IPS-18a (cell line): ENCODE measurements around the gene ANXA9.

ENCODE experiments used
- H3K27ac ChIP-seq: one replicate; pipeline ENCODE4 v1.5.1; 2013; ENCODE audit warnings: low read length
- H3K27me3 ChIP-seq: one replicate; pipeline ENCODE4 v1.6.1; 2013; ENCODE audit warnings: mild to moderate bottlenecking, low read length; ENCODE audit not compliant: control insufficient read depth, insufficient read depth
- H3K36me3 ChIP-seq: one replicate; pipeline ENCODE4 v1.6.1; 2013; ENCODE audit warnings: low read depth, low read length; ENCODE audit not compliant: control insufficient read depth
- H3K4me1 ChIP-seq: one replicate; pipeline ENCODE4 v1.6.1; 2013; ENCODE audit warnings: low read depth, low read length; ENCODE audit not compliant: control insufficient read depth
- H3K4me3 ChIP-seq: one replicate; pipeline ENCODE4 v1.5.1; 2013; ENCODE audit warnings: low read length
- H3K9ac ChIP-seq: one replicate; pipeline ENCODE4 v1.6.1; 2013; ENCODE audit warnings: mild to moderate bottlenecking, low read length, moderate library complexity
- H3K9me3 ChIP-seq: one replicate; pipeline ENCODE4 v1.6.1; 2013; ENCODE audit warnings: low read depth, low read length; ENCODE audit not compliant: control insufficient read depth

ANXA9 gene, protein sequence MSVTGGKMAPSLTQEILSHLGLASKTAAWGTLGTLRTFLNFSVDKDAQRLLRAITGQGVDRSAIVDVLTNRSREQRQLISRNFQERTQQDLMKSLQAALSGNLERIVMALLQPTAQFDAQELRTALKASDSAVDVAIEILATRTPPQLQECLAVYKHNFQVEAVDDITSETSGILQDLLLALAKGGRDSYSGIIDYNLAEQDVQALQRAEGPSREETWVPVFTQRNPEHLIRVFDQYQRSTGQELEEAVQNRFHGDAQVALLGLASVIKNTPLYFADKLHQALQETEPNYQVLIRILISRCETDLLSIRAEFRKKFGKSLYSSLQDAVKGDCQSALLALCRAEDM

DNA sequence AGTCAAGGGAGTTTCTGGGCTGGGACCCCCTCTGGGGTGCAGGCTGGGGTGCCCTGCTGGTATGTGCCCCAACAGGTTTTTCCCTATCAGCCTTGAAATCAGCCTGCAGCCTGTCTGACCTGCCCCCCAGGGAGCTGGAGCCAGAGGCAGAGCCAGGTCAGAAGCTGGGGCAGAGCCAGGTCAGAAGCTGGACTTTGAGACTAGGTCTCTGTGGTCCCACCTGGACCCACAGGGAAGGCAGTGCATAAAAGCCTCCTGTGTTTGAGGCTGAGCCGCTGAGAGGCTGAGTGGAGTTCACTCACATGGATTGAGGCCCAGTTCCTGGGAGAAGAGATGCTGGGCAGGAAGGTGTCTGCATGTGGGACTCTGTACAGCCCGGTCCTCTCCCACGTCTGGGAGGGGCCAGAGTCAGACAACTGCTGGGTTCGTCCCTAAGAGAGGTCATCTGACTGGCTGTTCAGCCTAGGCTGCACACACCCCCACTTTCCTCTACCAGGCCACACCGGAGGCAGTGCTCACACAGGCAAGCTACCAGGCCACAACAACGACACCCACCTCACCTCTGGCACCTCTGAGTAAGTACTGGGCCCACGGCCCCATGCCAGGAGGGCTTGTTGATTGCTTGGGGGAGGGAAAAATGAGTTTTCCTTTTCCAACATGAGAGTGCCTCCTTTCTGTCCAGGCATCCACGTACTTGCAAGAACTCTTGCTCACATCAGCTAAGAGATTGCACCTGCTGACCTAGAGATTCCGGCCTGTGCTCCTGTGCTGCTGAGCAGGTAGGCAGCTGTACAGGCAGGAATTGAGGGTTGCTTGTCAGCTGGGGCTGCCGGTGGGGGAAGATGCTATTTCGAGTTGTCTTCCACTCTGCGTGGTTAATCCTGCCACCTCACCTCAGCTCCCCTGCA is at the start of gene ANXA9:
Gene ANXA9 (plus strand): TSS at position 488 of the 908 bp plus-strand sequence. CDS start 814 bp downstream, outside the sequence.
- H3K36me3 ChIP-seq, result no peaks in the 10 kb centered on the region
- H3K27ac ChIP-seq, result peak within 1 kb of the TSS; percentile 38
- H3K9me3 ChIP-seq, result no peaks in the 10 kb centered on the region
- peaks cover 20% of the 10 kb centered on the region for H3K4me1 ChIP-seq
- no peaks in the 10 kb centered on the region for H3K27me3 ChIP-seq
- peak within 1 kb of the TSS; percentile 18 for H3K9ac ChIP-seq
- peak within 1 kb of the TSS; percentile 20 for H3K4me3 ChIP-seq

DNA sequence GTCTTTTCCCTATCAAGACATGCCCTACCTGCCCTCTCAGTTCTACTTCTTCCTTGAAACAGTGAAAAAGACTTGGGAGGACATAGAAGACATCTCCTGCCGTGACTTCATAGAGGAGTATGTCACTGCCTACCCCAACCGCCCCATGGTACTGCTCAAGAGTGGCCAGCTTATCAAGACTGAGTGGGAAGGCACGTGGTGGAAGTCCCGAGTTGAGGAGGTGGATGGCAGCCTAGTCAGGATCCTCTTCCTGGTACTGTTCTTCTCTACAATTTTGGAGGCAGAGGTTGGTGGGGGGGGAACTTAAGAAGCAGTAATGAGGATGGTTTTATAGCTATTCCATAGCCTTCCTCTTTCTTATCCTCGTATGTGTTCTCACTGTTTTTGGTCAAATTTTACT is 37.2 kb upstream of the ANXA9 start:
- Histone ChIP-seq H3K9ac (no peak overlapping the region), H3K27ac (no peak overlapping the region), H3K27me3 (no peaks in the 10 kb centered on the region), H3K36me3 (peaks cover 88% of the 10 kb centered on the region), H3K4me3 (no peak overlapping the region), H3K4me1 (no peaks in the 10 kb centered on the region), H3K9me3 (no peaks in the 10 kb centered on the region)

DNA sequence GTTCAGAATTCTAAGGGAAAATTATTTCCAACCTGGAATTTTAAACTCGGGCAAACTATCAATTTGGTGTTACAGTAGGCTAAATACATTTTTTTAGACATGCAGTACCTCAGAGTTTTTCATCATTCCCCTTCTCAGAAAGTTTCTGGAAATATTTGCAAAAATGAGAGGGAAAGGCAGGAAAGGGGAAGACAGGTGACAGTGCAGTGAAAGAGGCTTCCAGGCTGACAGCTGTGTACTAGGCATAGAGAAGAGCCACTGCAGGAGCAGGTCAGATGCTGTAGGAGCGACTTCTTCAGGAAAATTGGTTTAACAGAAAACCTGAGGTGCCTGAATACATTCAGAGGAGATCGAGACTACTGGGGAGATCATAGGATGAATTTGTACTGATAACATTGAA is 27.4 kb upstream of the ANXA9 start:
- H3K27me3 ChIP-seq, result no peaks in the 10 kb centered on the region
- peaks cover 73% of the 10 kb centered on the region for H3K36me3 ChIP-seq
- no peaks in the 10 kb centered on the region for H3K4me1 ChIP-seq
- H3K4me3 ChIP-seq, result no peak overlapping the region
- no peak overlapping the region for H3K9ac ChIP-seq
- H3K9me3 ChIP-seq, result no peaks in the 10 kb centered on the region
- no peak overlapping the region for H3K27ac ChIP-seq

DNA sequence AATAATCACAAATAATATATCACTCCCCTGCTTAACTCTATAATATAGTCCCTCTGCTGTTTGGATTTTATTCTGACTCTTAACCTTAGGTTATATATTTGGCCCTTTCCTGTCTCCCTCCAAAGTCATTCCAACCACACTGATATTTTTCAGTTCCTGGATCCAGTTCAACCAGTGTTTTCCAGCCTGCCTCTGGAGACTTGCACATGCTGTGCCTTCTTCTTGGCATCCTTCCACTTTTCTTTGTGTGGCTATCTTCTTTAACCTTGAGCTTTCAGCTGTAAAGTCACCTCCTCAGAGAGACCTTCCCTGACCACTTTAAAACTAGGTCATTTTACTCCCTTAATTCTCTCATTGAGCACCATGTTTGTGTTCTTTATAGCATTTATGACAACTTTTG is 26.8 kb upstream of the ANXA9 start:
- Histone ChIP-seq H3K4me3 (no peak overlapping the region), H3K9ac (no peak overlapping the region), H3K4me1 (no peaks in the 10 kb centered on the region), H3K36me3 (peaks cover 73% of the 10 kb centered on the region), H3K27me3 (no peaks in the 10 kb centered on the region), H3K27ac (no peak overlapping the region), H3K9me3 (no peaks in the 10 kb centered on the region)

DNA sequence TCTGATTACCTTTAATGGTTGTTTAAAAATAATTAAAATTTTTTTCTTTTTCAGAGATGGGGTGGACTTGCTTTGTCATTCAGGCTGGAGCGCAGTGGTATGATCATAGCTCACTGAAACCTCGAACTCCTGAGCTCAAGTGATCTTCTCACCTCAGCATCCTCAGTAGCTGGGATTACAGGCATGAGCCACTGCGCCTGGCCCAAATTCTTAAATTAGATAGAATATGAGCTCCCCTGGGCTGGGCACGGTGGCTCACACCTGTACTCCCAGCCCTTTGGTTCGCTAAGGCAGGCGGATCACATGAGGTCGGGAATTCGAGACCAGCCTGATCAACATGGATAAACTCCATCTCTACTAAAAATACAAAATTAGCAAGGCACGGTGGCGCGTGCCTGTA is 24.4 kb upstream of the ANXA9 start:
- Histone ChIP-seq H3K9me3 (no peaks in the 10 kb centered on the region), H3K36me3 (peaks cover 73% of the 10 kb centered on the region)

DNA sequence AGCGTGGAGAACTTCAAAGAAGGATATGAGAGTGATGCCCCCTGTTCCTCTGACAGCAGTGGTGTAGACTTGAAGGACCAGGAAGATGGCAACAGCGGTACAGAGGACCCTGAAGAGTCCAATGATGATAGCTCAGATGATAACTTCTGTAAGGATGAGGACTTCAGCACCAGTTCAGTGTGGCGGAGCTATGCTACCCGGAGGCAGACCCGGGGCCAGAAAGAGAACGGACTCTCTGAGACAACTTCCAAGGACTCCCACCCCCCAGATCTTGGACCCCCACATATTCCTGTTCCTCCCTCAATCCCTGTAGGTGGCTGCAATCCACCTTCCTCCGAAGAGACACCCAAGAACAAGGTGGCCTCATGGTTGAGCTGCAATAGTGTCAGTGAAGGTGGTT is 21.4 kb upstream of the ANXA9 start:
- no peak overlapping the region for H3K4me3 ChIP-seq
- H3K36me3 ChIP-seq, result peaks cover 79% of the 10 kb centered on the region
- no peak overlapping the region for H3K9ac ChIP-seq
- H3K9me3 ChIP-seq, result no peaks in the 10 kb centered on the region
- H3K27ac ChIP-seq, result no peak overlapping the region
- H3K27me3 ChIP-seq, result no peaks in the 10 kb centered on the region
- no peaks in the 10 kb centered on the region for H3K4me1 ChIP-seq

More for the DNA sequence above, 24.4 kb upstream of the ANXA9 start:
- H3K27ac ChIP-seq, result no peak overlapping the region
- no peaks in the 10 kb centered on the region for H3K27me3 ChIP-seq
- no peak overlapping the region for H3K9ac ChIP-seq
- H3K4me3 ChIP-seq, result no peak overlapping the region
- H3K4me1 ChIP-seq, result no peaks in the 10 kb centered on the region

DNA sequence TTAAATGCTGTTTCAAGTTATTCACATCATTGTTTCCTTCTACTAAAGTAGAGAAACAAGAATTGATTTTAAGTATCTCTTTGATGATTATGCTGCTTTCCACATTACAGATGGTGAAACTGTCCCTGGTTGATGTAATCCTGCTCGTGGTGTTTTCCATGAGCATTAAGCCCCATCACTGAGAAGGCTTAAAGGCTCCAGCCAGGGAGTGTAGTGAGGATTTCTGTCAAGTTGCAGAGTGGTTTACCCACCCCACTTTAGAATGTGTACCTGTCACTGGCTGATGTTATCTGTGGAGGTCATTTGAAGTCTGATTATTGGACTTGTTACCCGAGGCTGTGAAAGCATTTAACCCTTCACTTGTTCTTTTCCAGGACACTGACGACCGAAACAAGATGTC is 20.3 kb upstream of the ANXA9 start:
- Histone ChIP-seq H3K4me1 (no peaks in the 10 kb centered on the region), H3K9ac (no peak overlapping the region), H3K27ac (no peak overlapping the region), H3K27me3 (no peaks in the 10 kb centered on the region), H3K9me3 (no peaks in the 10 kb centered on the region), H3K36me3 (peaks cover 86% of the 10 kb centered on the region), H3K4me3 (no peak overlapping the region)

DNA sequence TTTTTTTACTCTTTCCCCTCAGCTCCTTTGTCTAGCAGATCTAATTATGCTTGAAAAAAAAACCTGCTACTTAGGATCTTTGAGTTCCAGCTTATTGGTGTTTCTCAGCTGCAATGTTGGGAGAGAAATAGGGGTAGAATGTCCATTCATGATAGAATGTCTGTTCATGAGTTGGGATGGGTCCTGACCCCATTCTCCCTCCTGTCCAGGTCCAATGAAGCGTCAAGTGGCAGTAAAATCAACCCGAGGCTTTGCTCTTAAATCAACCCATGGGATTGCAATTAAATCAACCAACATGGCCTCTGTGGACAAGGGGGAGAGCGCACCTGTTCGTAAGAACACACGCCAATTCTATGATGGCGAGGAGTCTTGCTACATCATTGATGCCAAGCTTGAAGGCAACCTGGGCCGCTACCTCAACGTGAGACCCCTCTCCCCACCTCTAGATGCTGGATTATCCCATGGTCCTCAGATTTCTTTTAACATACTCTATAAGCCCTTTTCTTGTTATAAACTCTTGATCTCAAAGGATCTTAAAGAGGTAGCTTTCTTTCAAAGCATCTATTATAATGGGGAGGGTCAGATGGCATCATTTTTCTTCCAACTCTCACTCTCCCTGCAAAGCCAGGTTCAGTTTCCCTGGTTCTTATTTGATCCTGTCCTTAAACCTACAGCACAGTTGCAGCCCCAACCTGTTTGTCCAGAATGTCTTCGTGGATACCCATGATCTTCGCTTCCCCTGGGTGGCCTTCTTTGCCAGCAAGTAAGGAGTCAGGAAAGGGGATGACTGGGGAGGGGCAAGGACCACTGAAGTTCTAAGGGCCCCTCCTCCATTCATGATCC is 18.6 kb upstream of the ANXA9 start:
- H3K4me3 ChIP-seq, result no peak overlapping the region
- no peaks in the 10 kb centered on the region for H3K4me1 ChIP-seq
- H3K36me3 ChIP-seq, result peaks cover 96% of the 10 kb centered on the region

DNA sequence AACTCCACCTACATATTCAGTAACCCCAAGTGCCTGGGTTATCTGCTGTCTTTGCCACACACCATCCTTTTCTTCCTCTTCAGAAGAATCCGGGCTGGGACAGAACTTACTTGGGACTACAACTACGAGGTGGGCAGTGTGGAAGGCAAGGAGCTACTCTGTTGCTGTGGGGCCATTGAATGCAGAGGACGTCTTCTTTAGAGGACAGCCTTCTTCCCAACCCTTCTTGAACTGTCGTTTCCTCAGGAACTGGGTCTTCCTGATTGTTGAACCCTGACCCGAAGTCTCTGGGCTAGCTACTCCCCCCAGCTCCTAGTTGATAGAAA is 18.0 kb upstream of the ANXA9 start:
- H3K27ac ChIP-seq, result no peak overlapping the region

More for the DNA sequence above, 18.6 kb upstream of the ANXA9 start:
- Histone ChIP-seq H3K9ac (no peak overlapping the region), H3K27ac (no peak overlapping the region), H3K27me3 (no peaks in the 10 kb centered on the region), H3K9me3 (no peaks in the 10 kb centered on the region)

DNA sequence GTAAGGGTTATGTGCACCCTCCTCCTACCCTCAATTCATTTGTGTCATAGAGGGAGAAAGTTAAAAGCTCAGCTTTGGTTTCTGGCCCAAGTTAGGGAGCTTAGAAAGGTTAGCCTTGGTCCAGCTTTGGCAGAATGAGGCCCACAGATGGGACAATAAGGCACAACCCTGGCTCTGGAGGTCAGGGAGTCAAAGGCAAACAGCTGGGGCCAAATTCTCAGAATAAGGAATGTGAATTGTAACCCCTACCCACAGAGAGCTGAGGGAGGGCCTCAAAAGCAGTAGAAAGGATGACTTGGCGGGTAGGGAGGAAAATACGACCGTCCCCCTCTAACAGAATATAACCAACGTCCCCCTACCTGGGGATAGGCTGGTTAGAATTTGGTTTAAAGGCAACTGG is 16.5 kb upstream of the ANXA9 start:
- Histone ChIP-seq H3K9ac (no peak overlapping the region), H3K27ac (no peak overlapping the region), H3K36me3 (peaks cover 82% of the 10 kb centered on the region), H3K27me3 (no peaks in the 10 kb centered on the region), H3K9me3 (no peaks in the 10 kb centered on the region), H3K4me1 (peaks cover under 1% of the 10 kb centered on the region), H3K4me3 (no peak overlapping the region)

More for the DNA sequence above, 18.0 kb upstream of the ANXA9 start:
- H3K4me1 ChIP-seq, result no peaks in the 10 kb centered on the region
- peaks cover 97% of the 10 kb centered on the region for H3K36me3 ChIP-seq
- no peak overlapping the region for H3K9ac ChIP-seq
- H3K4me3 ChIP-seq, result no peak overlapping the region
- H3K27me3 ChIP-seq, result no peaks in the 10 kb centered on the region
- H3K9me3 ChIP-seq, result no peaks in the 10 kb centered on the region

DNA sequence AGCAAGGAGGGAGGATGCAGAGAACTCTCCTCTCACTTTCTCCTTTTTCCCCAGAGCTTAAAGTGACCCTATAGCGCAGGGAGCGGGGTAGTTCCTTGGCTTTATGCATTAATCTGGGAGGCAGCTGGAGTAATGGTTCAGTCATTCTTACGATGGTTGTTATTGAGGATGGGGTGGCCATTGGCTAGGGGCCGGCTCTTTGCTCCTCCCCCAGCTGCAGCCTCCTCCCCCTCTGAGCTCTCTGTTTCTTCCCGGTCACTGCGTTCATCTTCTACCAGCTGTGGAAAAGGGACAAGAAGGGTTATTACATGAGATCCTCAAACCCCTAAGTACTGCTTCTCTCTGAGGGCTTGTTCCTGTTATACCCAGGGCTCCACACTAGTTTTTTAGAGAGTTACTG is 16.1 kb upstream of the ANXA9 start:
- no peaks in the 10 kb centered on the region for H3K27me3 ChIP-seq
- no peak overlapping the region for H3K27ac ChIP-seq
- H3K36me3 ChIP-seq, result peaks cover 78% of the 10 kb centered on the region
- H3K9ac ChIP-seq, result no peak overlapping the region
- H3K9me3 ChIP-seq, result no peaks in the 10 kb centered on the region
- H3K4me1 ChIP-seq, result peaks cover 5% of the 10 kb centered on the region
- H3K4me3 ChIP-seq, result no peak overlapping the region
